HG02623 (cell line): Measurements from ENCODE around the gene HECW1.
"Not testable (repeated sequence)": the region's sequence is repeated elsewhere in the genome, so short reads cannot be mapped to it uniquely, and the experiment has no call there.

Experiments used
- ATAC-seq: cut with Tn5 transposase; IDR thresholded peaks from one replicate; pipeline ENCODE4 v1.9.1; 2021; ENCODE audit warnings: moderate library complexity; ENCODE audit not compliant: unreplicated experiment

Gene HECW1

DNA sequence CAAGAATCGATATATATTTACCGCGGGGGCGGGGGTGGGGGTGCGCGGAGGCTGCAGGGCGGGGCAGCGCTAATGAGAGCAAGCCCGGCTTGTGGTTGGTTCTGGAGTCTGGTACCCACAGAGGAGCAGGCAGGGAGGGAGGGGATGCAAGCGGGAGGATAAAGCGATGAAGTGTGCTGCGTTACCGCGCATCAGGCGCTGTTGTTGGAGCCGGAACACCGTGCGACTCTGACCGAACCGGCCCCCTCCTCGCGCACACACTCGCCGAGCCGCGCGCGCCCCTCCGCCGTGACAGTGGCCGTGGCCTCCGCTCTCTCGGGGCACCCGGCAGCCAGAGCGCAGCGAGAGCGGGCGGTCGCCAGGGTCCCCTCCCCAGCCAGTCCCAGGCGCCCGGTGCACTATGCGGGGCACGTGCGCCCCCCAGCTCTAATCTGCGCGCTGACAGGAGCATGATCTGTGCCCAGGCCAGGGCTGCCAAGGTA, at the start of gene HECW1:
Gene HECW1, plus strand, starts transcription at position 189 of the 482 bp plus-strand sequence. CDS start 131,259 bp downstream, outside the sequence.
- ATAC-seq, result no peak

DNA sequence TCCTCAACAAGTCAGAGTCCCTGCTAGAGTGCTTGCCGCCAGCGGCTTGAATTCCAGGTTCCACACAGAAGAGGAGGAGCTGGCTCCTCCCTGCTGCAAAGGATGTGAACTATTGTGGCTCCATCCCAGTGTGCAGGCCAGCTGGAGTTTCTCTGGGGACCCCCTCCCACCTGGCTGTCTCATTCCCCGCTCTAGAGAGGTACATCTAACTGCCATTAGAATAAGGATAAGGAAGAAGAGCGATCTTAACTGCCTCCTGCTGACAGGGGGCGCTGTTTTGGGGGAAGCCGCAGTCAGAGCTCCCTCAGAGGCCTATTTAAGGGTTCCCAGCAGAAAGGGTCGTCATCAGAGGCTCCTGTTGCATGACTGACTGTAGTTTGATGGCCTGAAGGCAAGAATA, 40.8 kb upstream of the HECW1 start:
- ATAC-seq, result no peak

DNA sequence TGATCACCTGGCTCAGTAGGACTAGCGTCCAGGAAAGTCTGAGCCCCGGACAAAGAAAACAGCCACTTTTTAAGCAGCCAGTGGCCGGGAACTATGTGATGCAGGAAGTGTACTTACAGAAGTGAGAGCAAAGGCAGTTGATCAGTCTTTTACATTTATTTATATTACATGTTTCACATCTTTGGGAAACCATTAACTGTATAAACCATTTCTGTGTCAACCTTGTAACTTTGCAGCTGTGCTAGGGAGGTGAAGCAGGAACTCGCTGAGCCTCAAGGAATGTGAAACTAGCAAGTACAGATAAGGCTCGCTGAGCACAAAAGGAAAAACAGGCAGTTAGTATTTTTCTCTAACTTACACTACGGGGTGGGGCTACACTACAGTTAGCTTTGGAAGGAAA, 39.9 kb upstream of the HECW1 start:
- ATAC-seq, result peak; percentile 69

DNA sequence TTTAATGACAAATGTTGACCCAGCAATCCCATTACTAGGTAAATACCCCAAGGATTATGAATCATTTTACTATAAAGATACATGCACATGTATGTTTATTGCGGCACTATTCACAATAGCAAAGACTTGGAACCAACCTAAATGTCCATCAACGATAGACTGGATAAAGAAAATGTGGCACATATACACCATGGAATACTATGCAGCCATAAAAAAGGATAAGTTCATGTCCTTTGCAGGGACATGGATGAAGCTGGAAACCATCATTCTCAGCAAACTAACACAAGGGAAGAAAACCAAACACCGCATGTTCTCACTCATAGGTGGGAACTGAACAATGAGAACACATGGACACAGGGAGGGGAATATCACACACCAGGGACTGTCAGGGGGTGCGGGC, 38.6 kb upstream of the HECW1 start:
- not testable (repeated sequence) for ATAC-seq

DNA sequence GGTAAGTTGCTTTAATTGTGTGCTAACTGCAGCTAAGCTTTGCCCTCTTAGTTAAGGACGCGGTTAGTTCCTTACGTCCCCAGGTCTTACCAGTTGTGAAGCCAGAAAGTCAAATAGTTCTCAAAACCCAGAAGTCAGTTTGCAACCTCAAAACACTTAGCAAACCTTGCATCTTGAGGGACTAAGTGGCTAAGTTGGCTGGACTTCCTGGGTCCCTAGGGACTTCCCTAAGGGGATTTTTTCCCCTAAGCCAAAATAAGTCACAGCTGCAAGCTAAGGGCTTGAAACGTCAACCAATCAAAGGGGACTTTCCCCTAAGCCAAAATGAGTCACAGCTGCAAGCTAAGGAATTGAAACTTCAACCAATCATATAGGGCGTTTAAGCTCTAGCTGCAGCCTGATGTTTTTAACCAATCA, 36.2 kb upstream of the HECW1 start:
- ATAC-seq, result peak; percentile 39

DNA sequence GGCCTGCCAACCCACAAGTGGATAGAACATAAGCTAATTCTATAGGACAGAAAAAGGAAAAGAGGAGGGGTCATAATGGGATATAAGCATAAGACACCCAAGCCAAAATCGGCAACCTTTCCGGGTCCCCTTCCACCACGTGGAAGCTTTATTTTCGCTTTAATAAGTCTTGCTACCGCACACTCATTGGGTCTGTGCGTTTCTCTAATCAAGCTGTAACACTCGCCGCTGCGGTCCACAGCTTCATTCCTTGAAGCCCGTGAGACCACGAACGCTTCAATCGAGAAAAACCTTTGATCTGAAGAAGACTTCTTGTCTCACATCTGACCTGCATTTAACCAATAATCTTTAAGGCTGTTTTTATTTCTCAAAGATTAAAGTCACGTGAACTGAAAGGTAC, 35.8 kb upstream of the HECW1 start:
- no peak for ATAC-seq

DNA sequence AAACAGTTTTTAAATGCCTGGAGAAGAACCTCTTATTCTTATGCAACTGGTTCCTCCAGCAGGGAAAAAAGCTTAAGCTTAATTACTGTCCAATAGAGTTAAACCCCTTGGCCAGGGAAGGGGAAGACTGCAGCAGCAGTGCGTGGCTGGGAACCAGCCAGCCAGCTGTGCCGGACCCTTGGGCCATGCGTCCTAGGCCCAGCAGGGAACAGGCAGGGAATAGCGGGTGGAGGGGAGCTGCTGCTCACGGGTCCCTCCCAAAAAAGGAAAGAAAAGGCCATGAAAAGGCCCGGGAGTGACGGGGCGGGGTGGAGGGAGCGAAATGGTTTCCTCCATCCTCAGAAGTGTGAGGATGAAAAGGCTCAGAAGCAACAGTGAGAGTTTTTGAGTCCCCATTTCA, 35.2 kb upstream of the HECW1 start:
- ATAC-seq, result no peak

DNA sequence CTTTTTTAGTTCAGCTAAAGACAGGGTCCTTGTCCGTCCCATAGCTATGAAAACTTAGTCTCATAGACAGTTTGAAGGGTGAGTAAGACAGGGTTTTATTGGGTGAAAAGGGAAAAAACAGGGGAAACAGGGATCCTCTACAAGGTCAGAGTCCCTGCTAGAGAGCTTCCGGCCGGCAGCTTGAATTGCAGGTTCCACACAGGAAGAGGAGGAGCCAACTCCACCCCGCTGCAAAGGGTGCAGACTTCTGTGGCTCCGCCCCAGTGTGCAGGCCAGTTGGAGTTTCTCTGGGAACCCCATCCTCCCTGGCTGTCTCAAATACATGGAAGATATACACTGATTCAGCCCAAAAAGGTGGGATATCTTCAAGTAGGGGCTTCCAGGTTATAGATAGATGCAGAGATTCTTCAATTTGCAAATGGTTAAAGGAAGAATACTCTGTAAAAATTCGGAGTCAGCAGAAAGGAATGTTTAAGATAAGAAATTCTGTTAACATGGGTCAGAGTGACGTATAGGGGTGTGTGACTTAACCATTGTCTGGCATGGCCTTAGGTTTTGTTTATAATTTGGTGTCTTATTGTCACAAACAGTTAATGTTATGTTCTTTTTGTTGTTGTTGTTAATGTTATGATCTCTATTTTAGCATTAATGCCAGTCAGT, 34.6 kb upstream of the HECW1 start:
- ATAC-seq, result no peak

DNA sequence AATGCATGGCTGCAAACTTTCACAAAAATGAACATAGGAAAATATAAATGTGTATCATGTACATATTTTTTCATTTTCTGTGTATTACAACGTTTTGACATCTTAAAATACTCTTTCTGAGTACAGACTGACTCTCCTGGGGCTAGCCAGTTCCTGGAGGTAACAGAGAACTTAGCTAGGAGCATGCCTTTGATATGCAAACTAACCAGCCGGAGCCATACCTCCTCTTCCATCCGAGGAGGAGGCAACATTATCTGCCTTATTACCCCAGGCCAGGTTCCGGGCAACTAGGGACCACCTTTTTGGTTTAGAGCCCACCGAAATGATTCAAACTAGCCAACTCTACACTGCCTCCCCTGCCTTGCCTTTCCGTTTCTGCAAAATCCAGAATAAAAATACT, 33.7 kb upstream of the HECW1 start:
- ATAC-seq, result no peak

DNA sequence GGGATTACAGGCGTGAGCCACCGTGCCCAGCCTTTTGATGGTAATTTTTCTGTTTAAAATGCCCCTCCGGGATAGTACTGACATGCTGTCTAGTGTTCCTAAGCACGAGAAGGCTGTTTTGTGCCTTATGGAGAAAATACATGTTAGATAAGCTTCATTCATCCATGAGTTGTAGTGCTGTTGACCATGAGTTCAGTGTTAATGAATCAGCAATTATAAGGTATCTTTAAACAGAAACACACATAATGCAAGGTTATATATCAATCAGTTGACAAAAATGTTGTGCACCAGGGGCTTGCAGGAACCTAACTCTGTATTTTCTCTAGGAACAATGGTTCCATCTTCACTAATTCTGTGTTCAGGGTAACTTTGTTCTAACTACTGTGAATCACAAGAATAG, 30.8 kb upstream of the HECW1 start:
- ATAC-seq, result no peak

DNA sequence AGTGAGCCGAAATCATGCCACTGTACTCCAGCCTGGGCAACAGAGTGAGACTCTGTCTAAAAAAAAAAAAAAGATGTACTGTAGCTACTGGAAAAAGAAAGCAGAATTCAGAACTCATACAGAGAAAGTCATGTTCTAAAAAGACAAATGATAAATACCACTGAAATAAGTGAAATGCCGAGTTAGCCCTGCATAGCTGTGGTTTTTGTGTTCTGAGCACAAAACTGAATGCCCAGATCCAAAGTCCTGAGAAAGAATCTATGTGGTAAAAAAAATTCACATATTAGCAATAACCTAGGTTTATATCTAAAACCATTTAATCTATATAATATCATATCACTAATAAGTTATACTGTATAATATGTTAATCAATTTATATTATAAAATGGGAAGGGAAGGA, 29.3 kb upstream of the HECW1 start:
- no peak for ATAC-seq

DNA sequence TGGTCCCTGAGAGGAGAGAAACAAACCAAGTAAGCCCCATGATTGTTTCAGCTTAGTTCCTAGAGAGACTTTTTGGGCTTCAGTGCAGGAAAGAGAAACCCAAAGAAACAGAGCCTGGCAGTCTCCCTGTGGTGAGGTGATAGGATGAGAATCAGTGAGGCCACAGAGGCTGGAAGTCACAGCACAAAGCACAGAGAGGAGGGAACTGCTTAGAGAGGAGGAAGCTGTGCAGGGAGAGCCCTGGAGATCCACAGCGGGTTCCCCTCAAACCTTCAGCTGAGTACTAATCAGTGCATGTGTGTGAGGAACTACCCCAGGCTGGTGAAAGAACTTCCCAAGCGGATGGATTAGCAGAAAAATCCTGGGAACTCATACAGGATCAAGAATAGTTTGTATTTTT, 27.4 kb upstream of the HECW1 start:
- no peak for ATAC-seq

DNA sequence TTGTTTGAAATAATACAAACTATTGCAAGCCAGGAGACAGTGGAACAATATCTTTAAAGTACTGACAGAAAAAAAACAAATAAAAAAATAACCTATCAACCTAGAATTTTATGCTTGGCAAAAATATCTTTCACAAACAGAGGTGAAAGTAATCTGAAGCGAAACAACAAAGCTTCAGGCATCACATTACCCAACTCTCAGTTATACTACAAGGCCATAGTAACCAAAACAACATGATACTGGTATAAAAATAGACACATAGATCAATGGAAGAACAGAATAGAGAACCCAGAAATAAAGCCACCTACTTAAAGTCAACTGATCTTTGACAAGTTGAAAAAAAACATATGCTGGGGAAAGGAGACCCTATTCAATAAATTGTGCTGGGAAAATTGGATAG, 26.5 kb upstream of the HECW1 start:
- ATAC-seq, result no peak

DNA sequence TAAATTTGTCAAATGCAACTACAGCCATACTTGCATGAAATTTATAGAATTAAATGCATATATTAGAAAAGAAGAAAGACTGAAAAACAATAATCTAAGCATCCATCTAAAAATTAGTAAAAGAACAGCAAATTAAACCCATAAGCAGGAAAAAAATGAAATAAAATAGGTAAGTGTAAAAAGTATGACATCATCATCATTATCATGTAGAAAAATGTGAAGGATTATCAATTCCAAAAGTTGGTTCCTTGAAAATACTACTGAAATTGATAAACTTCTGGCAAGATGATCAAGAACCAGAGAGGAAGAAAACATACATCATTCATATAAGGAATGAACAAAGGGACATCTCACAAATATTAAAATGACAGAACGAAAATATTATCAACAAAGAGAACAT, 19.6 kb upstream of the HECW1 start:
- no peak for ATAC-seq

DNA sequence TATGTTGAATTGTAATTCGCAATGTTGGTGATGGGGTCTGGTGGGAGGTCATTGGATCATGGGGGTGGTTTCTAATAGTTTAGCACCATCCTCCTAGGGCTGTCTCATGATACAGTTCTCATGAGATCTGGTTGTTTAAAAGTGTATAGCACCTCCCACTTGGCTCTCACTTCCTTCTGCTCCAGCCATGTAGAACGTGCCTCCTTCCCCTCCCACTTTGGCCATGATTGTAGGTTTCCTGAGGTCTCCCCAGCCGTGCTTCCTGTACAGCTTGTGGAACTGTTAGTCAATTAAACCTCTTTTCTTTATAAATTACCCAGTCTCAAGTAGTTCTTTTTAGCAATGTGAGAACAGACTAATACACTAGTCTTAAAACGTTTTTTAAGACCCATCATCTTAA, 15.6 kb upstream of the HECW1 start:
- no peak for ATAC-seq

DNA sequence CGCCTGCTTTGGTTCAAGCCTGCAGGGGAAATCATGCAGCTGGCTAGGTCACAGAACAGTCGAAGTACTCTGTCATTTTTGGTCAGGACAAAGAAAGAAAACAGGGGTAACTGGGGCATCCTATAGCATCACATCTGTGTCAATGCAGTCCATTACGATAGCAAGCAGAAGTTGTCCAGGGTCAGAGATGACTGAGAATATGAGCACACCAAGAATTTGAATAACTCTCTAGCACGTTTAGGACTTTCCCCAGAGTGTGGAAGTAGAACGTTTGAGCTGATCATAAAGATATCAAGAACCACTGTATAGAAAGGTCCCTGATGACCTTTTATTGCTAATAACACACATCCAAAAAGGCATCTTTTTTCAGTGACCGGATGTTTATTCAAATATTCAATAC, 12.7 kb upstream of the HECW1 start:
- ATAC-seq, result no peak

DNA sequence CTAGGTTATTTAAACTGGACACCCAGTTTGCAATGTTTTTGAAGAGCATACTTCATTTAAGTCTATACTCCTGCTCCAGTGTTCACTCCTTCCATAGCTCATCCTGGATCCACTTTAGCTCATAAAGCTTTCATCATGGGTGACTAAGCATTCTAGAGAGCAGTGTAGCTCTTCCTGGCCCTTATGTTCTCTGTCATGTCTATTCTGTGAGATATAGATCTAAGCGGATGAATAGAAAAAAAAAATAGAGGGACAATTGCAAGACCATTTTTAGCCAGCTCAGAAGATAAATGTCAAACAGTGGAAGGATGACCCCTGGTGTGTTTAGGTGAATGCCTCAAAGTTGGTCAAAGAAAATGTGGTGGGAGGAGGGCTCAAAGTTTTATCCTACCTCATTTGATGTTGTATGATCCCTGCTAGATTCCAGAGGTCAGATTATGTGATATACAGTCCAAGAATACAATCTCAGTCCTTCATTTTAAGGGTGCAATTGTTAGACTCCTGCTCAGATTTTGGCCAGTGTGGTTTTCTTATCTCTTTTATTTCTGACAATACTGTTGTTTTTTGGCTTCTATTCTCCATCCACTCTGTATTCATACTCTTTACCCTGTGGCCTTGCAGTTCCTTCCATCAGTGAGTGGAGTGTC, 7.5 kb upstream of the HECW1 start:
- ATAC-seq, result no peak

DNA sequence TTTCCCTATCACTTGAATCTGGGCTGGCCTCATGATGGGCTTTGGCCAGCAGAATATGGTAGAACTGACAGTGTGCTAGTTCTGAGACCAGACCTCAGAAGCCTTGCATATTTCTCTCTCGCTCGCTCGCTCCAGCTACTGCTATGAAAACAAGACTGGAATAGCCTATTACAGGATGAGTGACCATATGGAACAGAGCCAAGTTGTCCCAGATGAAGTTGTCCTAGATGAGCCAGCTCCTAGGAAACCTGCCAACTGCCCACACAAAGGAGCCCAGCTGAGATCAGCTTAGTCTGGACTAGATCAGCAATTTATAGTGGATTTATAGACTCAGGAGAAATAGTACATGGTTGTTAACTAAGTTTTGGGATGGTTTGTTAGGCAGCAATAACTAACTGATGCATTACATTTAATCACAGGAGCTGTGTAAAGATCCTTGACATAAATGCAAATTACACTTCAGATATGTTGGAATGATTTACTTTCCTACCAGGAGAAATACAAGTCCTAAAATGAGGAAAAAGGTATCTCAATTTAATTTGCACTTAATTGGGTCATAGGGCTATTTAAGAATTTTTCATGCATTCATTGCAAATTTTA, 6.8 kb upstream of the HECW1 start:
- ATAC-seq, result no peak

DNA sequence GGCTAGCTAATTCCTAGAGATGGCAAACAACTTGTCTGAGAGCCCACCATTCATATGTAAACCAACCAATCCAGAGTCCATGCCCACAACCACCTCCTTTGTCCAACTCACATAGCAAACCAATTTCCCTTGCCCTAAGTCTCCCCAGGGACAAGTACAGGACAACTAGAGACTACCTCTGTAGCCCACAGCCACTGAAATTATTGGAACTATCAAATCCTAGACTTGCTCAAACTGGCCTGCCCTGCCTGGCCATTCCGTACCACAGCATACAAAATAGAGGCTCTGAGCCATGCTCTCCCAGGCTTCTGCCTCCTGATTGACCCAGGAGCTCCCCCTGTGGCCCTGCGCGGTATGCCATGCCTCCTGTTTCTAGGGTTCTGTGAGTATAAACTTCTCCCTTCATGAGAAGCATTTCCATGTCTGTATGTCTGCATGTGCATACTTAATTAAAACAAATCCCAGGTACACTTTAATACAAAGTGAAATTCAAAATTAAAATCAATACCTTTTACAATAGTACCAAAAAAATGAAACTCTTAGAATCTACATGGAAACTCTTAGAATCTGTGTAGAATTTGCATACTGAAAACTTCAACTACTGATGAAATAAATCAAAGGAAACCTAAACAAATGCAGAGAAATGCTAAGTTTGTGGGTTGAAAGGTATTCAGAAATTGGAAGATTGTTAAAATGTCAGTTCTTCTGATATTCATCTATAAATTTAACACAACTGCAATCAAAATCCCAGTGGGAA, 4.0 kb upstream of the HECW1 start:
- peak; percentile 95 for ATAC-seq

DNA sequence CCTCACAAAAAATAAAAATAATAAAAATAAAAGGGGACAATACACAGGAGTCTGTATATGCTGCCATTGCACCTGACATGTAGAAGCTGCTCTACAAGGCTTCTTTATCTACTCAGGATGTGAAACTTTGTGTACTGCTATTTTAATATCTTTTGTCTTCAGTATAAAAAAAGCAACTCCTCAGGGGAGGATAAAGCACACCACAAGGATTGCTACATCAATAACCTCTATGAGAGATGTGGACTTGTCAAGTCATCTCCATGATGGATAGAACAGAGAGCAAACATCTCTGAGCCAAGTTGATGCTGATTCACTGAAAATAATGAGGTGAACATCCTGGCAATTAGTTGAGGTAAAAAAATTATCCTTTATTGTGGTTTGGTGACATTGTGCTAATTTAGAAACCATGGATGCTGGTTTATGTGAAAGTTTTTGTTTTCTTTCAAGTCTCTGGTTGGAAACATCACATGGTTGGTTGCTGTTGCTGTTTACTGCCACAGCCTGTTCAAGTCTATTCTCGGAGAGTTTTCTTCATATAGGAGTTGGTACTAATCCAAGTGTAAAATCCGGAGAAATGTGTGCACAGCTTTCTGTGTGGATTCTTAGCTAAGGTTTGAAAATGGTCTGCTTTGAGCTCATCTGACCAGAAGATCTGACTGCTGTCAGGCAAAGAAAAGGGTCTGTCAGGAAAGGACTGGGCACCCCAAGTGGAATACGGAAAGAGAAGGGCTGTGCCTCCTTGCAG, 1.5 kb upstream of the HECW1 start:
- no peak for ATAC-seq
